ENCODE data around the gene MCU.

GRCh38 chr10:72825163-72825562, 133.2 kb downstream of the MCU start:
- TF ChIP-seq EZH2 (IDR thresholded peaks at IDR 0.05) (no peak), CTCF (IDR thresholded peaks at IDR 0.05) (no peak)

All from neural progenitor cell (in vitro differentiated cells).